ENCODE measurements around the gene BTG1. TPM values are rescaled to one million over a fixed set of nuclear protein-coding genes. Genes with fewer than 3 reads are reported as not detected.
A peak's percentile ranks its signal among the peaks of the same experiment; 100 is the strongest.

The BTG1 gene
- total and polyA plus RNA-seq, 8 donors = 29.0 to 183 (median 127) TPM

DNA sequence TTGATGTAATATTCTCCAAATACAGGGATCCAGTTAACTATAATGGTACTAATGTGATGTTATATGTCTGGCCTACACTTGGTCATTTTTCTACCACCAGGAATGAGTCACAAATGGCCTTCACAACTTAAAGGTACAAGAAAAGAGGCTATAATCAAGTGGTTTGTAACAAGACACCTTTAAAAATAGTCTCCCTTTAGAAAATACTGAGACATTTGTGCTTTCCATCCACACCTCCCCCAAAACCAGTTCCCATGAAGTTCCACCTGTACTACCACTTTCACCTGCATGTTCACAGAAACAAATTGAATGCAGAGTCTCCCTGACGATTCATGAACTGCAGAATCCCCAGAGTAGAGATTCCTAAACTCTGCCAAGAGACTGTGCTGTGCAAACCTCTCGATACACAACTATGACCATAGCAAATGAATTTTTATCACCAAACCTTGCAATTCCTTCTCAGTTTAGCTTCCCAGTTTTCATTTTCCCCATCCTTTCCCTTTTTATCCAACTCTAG lies 6.0 kb downstream of the BTG1 start:
- no peak for DNase-seq
- 1 to 4% methylated on average over 2 of the region's 2 CpGs for WGBS, 2 donors
- Histone ChIP-seq H3K4me3 (peak overlapping the region in 3 of 4 donors; percentile 88 to 100 (median 99)), H3K9me3 (no peaks in the 10 kb centered on the region), H3K27me3 (no peaks in the 10 kb centered on the region), H3K27ac (peak overlapping the region in 3 of 4 donors; percentile 8 to 100 (median 100)), H3K36me3 (peaks cover 0 to 21% (median 7%) of the 10 kb centered on the region in 3 donors), H3K4me1 (peaks cover 5 to 41% (median 37%) of the 10 kb centered on the region in 3 donors)
- peak in 2 of 4 donors; percentile 9 to 30 for ATAC-seq
- intact Hi-C loops (cut with DNase I) = loop anchor here in 2 of 3 donors (5.0 to 10.0 kb wide), 2 partner anchors 55 to 67 kb away; no protein-coding TSS in a partner anchor
- TF ChIP-seq, protein P1, sequence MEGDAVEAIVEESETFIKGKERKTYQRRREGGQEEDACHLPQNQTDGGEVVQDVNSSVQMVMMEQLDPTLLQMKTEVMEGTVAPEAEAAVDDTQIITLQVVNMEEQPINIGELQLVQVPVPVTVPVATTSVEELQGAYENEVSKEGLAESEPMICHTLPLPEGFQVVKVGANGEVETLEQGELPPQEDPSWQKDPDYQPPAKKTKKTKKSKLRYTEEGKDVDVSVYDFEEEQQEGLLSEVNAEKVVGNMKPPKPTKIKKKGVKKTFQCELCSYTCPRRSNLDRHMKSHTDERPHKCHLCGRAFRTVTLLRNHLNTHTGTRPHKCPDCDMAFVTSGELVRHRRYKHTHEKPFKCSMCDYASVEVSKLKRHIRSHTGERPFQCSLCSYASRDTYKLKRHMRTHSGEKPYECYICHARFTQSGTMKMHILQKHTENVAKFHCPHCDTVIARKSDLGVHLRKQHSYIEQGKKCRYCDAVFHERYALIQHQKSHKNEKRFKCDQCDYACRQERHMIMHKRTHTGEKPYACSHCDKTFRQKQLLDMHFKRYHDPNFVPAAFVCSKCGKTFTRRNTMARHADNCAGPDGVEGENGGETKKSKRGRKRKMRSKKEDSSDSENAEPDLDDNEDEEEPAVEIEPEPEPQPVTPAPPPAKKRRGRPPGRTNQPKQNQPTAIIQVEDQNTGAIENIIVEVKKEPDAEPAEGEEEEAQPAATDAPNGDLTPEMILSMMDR (IDR thresholded peaks at IDR 0.05) = no peak
- FAIRE-seq = no peak

DNA sequence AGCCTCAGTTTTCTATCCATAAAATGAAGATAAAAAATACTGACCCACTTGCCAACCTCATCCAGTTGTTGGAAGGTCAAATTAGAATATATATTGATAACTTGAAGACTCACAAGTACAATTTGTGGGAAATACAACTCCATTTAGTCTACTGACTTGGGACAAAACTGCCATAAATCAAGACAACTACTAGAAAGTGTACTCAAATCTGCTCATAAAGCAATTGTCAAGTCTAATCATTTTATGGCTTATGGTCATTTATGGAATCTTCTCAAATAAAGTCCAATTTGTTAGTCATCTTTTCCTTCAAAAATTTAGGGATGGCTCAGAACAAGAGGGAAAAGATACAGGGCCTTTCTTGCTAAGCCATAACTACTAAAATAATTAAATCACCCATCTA lies 7.0 kb downstream of the BTG1 start:
- FAIRE-seq = no peak
- intact Hi-C loops (cut with DNase I) = loop anchor here in 2 of 3 donors (5.0 to 10.0 kb wide), 2 partner anchors 54 to 66 kb away; no protein-coding TSS in a partner anchor
- Histone ChIP-seq H3K36me3 (peaks cover 0 to 19% (median 7%) of the 10 kb centered on the region in 3 donors), H3K27me3 (no peaks in the 10 kb centered on the region), H3K4me3 (peak overlapping the region in 2 of 4 donors; percentile 88 to 100), H3K27ac (peak overlapping the region in 2 of 4 donors; percentile 100), H3K4me1 (peaks cover 16 to 52% (median 47%) of the 10 kb centered on the region in 3 donors), H3K9me3 (no peaks in the 10 kb centered on the region)
- TF ChIP-seq, protein P1 (IDR thresholded peaks at IDR 0.05) = no peak
- no peak for ATAC-seq
- DNase-seq = no peak

DNA sequence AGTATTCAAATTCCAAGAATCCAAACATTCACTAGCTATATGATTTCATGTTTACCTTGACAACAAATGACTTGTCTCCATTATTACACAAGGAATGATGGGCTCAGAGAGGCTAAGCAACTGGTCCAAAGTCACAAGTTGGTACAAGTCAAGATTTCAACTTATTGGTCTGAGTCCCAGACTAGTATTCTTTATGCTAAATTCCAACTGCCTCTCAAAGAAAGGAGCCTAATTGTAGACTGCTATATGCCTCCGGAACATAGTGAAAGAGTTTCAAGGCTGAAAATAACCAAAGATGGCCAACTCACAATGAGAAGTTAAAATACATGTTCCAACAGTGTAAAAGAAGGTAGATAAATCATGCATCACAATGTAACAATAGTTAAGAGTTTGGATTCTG lies 7.5 kb downstream of the BTG1 start:
- ATAC-seq (no peak), DNase-seq (no peak), FAIRE-seq (no peak)
- Histone ChIP-seq H3K4me1 (peaks cover 21 to 57% (median 52%) of the 10 kb centered on the region in 3 donors), H3K36me3 (peaks cover 0 to 14% (median 7%) of the 10 kb centered on the region in 3 donors), H3K27ac (peak overlapping the region in 2 of 4 donors; percentile 100), H3K4me3 (peak overlapping the region in 2 of 4 donors; percentile 88 to 100), H3K9me3 (no peaks in the 10 kb centered on the region), H3K27me3 (no peaks in the 10 kb centered on the region)
- TF ChIP-seq, protein P1 (IDR thresholded peaks at IDR 0.05) = no peak
- intact Hi-C loops (cut with DNase I) = loop anchor here in 2 of 3 donors (5.0 to 10.0 kb wide), 2 partner anchors 53 to 66 kb away; no protein-coding TSS in a partner anchor
- 34 to 56% methylated on average over 1 of the region's 1 CpG for WGBS, 2 donors

DNA sequence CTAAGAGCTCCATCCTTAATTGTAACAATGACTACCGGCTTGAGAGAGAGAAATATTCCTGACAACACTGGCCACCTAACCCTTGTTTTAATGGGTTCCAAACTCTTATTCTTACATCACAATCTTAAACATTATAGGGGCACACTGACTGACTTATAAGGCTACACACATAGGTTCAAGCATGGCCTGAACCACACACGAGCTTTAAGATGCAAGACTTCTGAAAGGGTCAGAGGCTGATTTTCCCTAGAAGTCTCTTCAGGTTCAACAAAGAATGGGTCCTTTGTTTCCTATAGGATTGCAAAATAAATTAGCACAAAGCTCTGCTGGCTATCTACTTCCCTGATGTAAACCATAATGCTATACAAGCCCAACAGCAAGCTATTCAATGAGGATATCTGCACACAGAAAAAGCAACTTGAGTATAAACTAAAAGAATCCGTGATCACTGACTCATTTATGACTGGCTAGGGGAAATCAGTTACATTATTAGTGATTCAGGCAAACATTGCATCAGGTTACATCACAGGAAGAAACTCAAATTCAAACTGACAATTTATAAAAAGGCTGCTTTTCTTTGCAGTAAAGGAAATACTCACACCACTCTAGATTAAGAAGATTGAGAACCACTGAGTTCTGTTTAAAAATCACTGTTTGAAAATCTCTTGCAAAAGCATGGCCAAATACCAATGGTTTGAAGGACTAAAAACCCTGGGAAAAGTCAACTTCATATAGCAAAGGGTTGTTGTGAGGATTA lies 8.5 kb downstream of the BTG1 start:
- TF ChIP-seq, protein P1 (IDR thresholded peaks at IDR 0.05) = no peak
- Histone ChIP-seq H3K9me3 (no peaks in the 10 kb centered on the region), H3K36me3 (peaks cover 0 to 4% (median 2%) of the 10 kb centered on the region in 3 donors), H3K27ac (peak overlapping the region in 3 of 4 donors; percentile 6 to 100 (median 100)), H3K4me3 (peak overlapping the region in 2 of 4 donors; percentile 88 to 100), H3K27me3 (no peaks in the 10 kb centered on the region), H3K4me1 (peaks cover 25 to 65% (median 61%) of the 10 kb centered on the region in 3 donors)
- intact Hi-C loops (cut with DNase I) = loop anchor here in 2 of 3 donors (5.0 to 10.0 kb wide), 2 partner anchors 52 to 65 kb away; no protein-coding TSS in a partner anchor
- ATAC-seq = peak; percentile 6 to 39 (median 14)
- DNase-seq = no peak
- FAIRE-seq = no peak
- WGBS, 2 donors = 38 to 42% methylated on average over 3 of the region's 3 CpGs
